NB4 (cell line): ENCODE measurements around the gene KLHL17.

ENCODE experiments used
- TF ChIP-seq, protein P1 (sequence below): IDR thresholded peaks from 2 replicates; pipeline ENCODE4 v1.6.1; 2011; ENCODE audit warnings: low read depth, low read length
- TF ChIP-seq, protein P2 (sequence below): IDR thresholded peaks from one replicate; pipeline ENCODE4 v1.5.1; 2012; ENCODE audit warnings: low read depth, low read length

DNA sequence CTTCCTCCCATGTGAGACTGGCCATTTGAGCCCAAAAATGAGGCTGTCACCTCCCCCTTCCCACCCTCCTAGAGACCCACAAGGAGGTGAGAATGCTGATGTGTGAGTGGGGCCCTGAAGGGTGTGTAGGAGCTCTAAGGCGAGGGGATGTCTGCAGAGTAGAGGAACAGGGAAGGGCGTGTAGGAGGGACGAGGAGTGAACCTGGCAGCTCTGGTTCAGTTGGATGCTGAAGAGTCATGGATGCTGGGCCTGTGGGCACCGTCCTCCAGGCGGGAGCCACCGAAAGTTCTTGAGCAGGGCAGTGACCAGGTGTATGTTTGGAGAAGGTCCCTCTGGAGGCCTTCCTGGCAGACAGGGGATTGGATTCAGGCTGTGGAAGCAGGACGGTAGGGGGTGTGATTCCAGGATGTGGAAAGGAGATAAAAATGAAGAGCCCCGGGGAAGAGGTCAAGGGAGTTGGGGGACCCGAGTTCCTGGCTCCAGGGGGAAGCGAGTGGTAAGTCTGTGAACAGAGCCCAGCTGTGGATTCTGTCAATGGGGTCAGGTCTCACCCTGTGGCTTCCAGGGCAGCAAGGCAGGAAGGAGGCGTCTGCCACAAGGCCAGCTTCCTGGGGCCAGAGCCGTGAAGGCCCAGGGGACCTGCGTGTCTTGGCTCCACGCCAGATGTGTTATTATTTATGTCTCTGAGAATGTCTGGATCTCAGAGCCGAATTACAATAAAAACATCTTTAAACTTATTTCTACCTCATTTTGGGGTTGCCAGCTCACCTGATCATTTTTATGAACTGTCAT lies 28.8 kb upstream of the KLHL17 start:
- TF ChIP-seq, protein P1, sequence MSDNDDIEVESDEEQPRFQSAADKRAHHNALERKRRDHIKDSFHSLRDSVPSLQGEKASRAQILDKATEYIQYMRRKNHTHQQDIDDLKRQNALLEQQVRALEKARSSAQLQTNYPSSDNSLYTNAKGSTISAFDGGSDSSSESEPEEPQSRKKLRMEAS = no peak
- TF ChIP-seq, protein P2, sequence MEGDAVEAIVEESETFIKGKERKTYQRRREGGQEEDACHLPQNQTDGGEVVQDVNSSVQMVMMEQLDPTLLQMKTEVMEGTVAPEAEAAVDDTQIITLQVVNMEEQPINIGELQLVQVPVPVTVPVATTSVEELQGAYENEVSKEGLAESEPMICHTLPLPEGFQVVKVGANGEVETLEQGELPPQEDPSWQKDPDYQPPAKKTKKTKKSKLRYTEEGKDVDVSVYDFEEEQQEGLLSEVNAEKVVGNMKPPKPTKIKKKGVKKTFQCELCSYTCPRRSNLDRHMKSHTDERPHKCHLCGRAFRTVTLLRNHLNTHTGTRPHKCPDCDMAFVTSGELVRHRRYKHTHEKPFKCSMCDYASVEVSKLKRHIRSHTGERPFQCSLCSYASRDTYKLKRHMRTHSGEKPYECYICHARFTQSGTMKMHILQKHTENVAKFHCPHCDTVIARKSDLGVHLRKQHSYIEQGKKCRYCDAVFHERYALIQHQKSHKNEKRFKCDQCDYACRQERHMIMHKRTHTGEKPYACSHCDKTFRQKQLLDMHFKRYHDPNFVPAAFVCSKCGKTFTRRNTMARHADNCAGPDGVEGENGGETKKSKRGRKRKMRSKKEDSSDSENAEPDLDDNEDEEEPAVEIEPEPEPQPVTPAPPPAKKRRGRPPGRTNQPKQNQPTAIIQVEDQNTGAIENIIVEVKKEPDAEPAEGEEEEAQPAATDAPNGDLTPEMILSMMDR = no peak
